ENCODE results near the gene UBE2Q1.

Gene UBE2Q1

DNA sequence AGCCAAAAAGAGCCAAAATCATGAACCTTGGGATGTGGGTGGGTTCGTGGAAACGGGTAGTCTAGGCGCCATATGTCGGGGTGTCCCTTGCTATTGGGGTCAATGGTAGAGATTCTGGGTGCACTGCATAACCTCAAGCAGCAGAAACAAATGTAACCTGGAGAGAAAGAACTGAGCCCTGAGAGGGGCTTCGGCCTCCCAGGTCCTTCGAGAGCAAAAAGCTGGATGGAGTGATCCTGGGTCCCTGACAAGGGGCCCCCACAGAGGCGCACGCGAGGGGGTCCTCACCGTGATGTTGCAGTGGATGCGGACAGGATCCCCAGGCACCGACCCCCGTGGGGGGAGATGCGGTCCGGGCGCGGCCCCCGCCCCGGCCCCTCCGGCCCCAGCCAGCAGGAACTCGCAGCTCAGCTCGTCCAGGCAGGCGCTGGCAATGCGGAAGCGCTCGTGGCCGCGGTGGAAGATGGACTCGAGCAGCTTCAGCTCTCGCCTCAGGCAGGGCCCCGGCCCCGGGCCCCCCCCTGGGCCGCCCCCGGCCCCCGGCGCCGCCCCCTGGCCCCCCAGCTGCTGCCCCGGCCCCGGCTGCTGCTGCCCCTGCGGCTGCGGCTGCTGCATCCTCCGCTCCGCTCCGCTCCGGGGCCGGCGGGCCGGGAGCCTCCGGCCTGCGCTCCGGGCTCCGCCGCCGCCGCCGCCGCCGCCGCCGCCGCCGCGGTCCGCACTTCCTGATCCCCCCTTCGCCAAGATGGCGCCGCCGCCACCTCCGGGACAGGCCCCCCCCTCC, at the start of gene UBE2Q1:
UBE2Q1 (minus strand) TSS at position 724 of the 781 bp plus-strand sequence; CDS start at position 615, 109 bp downstream.
- peak; percentile 50 for DNase-seq

DNA sequence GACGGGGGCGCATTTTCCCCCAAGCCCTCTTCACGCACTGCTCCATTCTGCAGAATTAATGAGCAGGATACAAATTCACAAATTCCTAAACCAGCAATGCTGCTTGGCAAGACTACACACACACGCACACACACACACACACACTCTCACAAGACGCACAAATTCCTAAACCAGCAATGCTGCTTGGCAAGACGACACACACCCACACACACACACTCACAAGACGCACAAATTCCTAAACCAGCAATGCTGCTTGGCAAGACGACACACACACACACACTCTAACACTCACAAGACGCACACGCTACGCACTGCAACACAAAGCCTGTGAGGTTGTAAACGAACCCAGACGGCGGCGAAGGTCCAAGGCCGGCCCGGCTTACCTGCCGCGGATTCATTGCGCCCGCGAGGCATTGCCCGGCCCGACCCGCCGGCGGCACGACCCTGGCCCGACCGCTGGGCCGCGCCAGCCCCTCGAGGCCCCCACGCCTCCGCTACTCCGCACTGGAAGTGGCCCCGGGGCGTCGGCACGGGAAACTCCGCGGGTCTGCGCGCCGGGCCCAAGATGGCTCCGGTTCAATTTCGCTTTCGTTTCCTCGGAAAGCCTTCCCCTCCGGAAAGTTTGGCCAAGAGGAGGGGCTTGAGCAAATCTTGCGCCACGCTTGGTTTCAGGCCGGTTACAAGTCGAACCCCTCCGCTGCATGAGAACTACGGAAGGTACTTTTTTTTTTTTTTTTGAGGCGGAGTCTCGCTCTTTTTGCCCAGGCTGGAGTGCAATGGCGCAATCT, 49.3 kb upstream of the UBE2Q1 start, which contains the start of gene ADAR:
ADAR (minus strand) TSS at position 578 of the 788 bp plus-strand sequence; CDS start at position 398, 180 bp downstream.
- peak; percentile 92 for DNase-seq

DNA sequence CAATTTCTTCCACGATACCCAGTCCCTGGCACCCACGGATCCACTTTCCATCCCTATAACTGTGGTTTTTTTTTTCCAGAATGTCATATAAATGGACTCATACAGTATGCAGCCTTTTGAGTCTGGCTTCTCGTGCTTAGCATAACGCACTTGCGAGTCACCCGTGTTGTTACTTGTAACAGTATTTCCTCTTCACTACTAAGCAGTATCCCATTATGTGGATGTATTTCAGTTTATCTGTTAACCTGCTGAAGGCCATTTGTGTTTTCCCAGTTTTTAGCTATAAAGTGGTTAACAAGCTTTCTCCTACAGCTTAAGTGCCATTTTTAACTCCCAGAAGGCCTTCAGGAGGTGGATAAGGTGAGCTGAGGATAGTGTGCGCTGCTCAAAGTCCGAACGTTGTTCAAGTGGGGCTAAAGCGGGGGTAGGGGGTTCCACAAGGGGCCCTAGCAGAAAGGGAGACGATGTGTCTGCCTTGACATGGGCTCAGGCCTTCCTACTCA, 48.7 kb upstream of the UBE2Q1 start:
- DNase-seq, result no peak

DNA sequence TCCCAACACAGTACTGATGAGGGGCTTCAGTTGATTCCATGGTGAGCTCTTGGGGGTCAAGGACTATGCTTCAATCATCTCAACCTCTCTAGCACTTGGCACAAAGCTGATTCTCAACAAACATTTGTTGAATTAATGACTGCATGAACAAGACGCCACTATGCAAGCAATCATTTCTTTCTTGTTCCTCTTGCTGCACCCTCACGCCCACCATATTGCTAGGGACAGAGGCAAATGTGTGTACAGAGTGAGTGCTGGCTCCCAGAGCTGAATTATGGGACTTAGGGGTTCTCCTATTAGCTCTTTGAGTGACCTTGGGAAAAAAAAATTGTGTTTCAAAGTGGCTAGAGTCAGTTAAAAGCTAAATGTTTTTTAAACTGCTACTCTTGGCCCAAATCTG, 47.1 kb upstream of the UBE2Q1 start:
- DNase-seq, result no peak

DNA sequence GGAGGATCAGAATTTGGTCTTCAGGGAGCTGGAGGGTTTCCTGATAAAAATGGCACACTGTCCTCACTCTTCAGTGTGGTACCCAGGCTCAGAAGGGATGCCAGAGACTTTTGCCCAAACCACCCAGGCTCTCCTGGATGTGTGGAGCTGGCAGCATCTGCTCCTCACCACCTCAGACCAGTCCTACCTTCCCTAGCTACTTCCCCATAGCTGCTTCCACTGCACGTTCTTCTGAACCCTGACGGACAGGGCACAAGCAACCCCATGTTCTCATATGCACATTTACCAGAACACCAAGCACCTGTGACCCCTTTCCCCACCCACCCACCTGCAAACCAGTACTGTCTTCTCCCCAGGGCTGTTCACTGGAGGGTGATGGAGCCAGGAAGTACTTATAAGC, 44.9 kb upstream of the UBE2Q1 start:
- no peak for DNase-seq

DNA sequence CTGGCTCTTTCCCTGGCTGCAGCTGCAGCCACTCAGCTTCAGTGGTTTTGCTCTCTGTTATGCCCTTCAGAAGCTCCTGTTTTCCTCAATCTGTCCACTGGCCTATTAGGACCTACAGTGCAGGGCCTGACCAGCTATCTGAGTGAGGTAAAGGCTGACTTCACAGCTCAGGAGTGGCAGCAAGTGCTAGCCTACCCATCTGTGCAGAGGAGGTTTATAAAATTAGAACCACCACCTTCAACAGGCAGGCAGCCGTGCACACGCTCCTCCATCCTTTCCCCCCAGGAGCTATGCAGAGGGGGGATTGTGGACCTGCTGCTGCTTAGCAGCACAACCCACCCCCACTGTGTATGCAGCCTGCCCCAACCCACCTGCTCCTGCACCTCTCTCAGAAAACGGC, 41.2 kb upstream of the UBE2Q1 start:
- no peak for DNase-seq

DNA sequence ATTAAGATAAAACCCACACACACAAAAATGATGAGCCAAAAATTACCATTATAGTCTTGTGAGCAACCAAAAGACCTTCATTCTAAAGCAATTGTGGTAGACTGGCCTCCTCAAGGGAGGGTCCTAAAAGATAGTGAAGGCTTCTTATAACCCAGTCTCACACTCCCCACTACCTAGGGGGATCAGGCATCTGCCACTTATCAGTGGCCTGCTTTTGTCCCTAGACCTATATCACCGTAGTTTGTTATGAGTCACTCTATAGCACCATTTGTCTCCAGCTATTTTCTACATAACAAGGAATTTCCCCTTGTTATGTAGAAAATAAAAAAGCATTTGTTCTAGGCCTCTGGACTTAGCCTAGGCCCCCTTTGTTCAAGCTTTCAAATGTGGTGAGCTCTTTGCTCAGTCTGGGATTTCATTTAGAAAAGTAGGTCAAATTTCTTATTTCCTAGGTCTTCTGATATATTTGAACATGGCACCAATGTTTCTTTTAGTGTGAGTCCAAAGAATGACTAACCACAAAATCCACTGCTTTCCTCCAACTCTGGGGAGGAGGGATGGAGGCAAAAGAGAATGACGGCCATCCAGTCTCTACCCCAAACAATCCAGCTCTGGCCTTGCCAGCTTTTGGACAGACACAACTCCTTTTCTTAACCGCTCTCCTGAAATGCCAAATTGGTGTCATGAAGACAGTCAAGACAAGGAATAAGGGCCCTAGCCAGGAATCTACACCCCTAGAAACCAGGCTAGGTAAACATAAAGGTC, 40.6 kb upstream of the UBE2Q1 start:
- DNase-seq, result no peak

DNA sequence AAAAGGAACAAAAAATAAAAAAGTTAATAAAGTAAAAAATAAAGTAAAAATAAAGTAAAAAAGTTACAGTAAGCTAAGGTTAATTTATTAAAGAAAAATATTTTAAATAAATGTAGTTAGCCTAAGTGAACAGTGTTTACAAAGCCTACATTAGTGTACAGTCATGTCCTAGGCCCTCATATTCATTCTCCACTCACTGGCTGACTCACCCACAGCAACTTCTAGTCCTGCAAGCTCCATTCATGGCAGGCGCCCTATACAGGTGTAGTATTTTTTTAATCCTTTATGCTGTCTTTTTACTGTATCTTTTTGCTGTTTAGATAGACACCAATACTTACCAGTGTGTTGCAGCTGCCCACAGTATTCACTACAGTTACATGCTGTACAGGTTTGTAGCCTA, 37.2 kb upstream of the UBE2Q1 start:
- no peak for DNase-seq

DNA sequence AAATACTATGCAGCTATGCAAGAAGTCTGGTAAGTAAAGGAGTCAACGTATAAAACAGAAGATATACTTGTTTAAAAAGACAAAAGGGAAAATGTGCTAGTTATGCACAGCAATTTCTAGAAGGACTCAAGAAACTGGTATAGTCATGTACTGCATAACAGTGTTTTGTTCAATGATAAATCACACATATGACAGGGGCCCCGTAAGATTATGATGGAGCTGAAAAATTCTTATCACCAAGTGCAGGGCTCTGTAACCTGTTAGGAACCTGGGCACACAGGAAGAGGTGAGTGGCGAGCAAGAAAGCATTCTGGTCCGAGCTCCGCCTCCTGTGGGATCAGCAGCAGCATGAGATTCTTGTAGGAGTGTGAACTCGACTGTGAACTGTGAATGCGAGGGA, 36.3 kb upstream of the UBE2Q1 start:
- DNase-seq, result no peak

DNA sequence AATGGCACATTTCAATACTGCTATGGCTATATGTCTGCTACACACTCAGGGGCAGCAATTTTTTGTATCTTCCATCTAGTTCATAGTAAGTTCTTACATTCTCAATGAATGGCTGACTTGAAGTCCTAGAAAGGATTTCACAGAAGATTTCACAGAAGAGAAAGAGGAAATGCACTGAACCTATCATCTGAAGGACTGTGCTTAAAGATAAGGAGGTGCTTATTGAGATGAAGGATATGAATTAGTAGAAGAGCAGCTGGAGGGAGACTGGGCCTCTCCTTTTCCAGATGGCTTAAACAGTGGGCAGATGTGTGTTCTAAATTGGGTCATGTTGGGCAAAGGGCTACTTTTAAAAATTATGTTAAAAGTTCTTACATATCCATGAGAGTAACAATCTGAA, 34.9 kb upstream of the UBE2Q1 start:
- no peak for DNase-seq

DNA sequence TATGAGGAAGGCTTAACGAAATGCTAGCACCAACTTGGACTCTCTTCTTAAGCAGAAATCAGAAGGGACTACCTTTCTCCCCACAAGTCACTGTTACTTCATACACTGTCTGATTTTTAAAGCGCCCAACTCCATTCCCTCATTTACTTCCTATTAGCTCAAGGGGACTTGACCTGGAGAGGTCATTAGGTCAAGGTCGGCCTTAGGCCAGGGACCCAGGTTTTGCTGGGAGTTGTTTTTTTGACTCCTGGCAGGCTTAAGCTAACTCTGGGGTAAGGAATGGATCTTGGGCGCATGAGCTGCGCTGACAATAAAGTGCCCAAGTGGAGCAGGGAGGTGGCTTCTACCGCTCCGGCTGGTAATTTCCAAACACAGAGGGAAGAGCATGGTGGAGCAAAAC, 32.7 kb upstream of the UBE2Q1 start:
- DNase-seq, result no peak

DNA sequence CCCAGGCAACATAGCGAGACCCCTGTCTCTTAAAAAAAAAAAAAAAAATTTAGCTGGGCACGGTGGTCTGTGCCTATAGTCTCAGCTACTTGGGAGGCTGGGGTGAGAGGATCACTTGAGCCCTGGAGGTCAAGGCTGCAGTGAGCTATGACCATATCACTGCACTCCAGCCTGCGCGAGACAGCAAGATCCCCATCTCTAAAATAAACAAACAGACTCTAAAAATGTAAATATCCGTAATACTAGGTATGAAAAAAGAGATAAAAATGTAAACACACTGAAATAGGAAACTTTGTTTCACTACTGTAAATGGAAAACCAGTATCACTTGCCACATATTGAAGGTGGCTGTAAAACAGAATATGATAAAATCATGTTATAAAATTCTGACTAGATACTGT, 32.3 kb upstream of the UBE2Q1 start:
- DNase-seq, result no peak

DNA sequence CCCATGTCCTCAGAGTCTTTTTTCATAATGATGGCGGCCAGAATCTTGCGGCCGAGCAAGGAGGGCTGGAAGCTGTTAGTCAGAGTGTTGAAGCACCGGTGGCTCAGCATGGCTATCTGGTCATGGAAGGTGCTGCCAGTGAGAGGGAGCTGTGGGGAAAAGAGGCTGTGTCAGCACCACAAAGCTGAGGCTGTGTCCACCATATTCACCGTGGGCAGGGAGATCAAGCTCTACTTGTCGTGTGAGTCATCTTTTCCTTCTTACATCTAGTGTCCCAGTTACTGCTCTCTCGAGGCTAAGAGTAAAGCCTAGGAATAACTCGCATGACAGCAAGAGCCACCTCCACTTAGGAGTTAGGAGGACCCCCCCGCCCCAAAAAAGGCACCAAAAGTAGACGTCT, 31.3 kb upstream of the UBE2Q1 start:
- DNase-seq, result no peak

DNA sequence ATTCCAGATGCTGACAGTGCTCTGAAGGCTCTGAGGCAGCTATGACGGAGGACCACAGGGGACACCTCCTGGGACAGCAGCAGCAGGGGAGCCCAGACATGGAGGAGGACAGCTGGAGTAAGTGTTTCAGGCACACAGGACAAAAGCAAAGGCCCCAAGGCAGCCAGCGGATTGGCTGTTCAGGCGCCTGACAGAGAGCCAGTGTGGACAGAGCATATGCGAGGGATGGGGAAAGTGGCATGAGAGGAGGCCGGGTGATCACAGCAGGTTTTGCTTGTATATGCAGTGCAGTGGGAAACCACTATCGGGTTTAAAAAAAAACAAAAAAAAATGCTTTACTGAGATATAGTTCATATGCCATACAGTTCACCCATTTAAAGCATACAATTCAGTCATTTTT, 28.2 kb upstream of the UBE2Q1 start:
- DNase-seq, result no peak

DNA sequence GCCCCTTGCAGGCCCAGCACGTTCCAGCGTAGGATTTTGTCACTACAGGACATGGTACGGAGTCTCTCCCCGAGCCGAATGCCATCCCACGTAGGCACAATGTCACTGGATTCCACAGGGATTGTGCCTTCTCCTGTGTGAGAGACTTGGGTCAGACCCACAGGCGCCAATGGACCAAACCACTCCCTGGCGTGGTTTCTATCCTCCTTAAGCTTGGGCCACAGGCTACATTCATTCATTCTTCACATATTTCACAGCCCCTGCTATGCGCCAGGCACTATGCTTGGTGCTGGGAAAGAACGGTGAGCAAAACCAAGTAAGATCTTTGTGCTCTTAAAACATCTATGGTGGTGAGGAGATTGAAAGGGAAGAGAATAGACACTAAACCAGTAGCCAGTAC, 27.8 kb upstream of the UBE2Q1 start:
- no peak for DNase-seq

DNA sequence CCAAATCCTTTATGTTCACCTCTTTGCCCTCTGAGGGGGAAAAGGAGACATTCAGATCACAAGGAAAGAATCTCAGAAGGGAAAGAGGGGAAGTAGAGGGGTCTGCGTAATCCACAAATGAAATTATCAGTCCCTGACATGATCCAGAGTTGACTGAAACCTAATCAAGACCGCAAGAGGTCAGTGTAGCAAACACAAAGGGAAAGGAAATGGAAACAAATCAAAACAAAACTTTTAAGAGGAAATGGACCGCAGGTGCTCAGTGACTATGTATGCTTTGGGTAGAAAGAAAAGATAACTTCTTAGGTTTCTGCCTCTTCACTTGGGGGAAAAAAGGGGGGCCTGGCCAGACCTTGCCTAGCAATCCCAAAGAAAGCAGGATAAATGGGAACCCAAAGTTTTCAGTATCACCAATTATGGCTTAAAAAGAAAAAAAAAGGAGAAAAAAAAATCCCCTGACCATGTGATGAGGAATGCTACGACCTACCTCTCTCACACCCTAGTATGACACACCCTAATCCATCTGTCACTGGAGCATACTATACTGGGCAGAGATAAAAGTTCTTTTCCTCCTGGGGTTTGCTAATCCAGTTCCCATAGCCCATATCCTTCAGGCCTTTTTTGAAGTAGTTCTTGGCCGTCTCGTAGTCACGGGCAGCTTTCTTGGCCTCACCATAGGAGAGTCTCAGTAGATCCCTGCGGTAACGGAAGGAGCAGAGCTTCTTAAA, 26.0 kb upstream of the UBE2Q1 start:
- DNase-seq, result no peak

DNA sequence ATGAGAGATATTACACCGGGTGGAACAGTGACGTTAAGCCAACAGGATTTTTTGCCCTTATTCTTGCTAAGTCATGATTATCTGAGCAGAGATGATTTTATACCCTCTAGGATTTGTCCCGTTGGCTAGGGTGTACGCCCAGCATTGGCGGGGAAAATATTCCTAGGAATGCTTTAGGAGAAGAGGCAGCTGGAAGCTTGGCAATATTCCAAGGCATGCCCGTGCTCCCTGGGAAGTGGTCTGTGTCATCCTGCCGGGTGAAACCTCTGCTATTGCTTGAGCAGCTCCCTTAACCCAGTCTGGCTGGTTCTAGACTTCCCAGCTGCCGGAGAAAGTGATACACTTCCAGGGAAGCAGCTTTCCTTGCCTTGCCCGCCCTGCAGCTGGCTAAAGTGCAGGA, 25.3 kb upstream of the UBE2Q1 start:
- no peak for DNase-seq

DNA sequence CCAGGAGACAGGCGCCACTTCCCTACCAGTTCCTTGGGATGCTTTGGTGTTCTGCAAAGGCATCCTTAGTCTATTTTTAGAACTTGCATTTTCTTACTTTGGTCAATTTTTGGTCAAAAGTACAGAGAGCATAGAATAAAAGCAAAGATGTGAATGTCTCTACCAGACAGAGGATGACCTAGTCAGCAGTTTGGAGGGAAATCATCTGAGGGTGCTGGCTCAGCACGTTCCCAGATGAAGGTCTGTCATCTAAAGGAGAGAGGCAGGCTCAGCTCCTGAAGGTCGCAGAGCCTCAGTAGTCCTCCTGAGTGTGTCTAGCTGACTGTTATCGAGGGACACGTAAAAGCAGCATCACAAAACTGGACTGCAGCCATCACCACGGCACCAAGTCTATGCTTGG, 24.4 kb upstream of the UBE2Q1 start:
- no peak for DNase-seq

DNA sequence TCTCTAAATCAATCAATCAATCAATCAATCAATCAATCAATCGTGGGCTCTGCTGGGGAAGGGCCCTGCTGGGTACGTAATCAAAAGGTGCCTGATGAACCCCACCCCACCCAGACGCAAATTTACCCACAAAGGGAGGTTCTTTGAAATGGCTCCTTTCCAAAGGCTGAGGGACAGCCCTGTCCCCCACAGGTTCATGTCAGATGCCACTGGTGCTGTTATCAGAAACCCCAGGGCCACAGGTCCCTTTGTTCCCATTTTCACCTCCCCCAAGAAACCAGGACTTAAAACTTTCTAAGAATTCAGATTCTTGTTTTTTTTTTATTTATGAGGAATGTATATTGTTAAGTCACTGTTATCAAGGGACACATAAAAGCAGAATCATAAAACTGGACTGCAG, 23.3 kb upstream of the UBE2Q1 start:
- no peak for DNase-seq

DNA sequence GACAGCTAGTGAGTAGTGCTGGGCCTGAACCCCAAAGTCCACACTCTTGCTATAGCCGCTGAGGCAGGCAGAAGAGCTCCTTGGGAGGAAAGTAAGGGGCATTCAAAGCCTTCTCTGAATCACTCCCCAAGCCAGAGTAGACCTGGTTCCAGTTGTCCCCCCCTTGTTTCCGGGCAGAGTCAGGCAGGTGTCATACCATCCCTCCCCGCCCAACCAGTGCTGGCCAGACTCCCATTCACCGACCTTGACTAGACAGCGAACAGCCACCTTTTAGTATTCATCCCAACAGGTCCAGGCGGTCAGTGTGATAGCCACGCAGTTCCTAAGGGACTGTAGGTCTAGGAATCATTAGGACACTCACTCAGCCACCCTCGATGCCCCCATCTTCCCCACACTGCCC, 20.9 kb upstream of the UBE2Q1 start:
- no peak for DNase-seq

DNA sequence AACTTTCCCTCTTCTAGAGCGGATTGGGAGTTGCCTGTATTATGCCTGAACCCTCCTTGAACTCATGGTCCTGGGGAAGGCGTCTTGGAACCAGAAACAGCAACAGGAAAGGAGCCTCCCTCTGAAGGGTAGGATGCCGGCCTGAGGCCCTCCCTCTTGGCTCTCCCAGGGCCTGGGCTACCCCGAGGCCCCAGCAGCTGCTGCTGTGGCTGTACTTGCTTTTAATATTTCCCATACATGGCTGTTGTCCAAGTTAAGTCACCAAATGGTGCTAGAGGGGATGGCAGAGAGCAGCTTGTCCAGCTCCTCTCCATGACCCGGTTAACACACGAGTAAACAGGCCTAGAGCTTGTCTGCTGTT, 19.6 kb upstream of the UBE2Q1 start:
- no peak for DNase-seq

DNA sequence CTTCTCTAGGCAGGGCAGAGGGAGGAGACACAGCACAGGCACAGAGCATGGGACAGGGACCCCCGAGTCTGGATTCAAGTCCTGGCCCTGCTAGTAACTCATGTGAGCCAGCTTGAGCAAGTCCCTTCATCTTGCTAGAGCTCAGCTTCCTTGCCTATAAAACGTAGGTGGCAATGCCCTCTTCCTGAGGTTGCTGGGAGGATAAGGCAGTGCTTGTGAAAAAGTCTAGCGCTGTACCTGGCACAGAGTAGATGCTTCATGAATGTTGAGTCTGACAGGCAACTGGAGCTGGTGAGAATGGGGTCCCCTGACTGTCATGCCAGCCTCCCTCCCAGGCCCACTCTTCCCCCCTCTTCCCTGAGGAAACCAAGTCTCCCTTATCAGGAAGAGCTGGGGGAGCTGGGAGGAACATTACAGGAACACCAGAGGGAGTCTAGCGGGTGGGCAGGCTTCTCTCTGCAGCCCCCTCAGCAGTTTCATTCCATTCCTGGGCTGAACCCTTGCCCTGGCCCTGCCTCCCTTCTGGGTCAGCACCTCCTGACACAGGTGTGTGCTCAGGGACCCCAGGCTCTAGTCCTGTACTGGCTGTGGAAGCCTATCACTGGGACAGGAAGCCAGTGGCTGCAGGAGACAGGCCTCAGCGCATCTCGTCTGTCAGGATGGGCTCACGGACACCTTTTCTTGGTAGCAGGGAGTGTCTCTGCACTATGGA, 19.0 kb upstream of the UBE2Q1 start:
- no peak for DNase-seq
